Ishikawa (cell line): ENCODE measurements around the gene NUAK1.

ENCODE experiments used
- CEBPB ChIP-seq: IDR thresholded peaks from 2 replicates; pipeline ENCODE4 v1.6.1; 2012
- CREB1 ChIP-seq: IDR thresholded peaks from 2 replicates; pipeline ENCODE4 v1.6.1; 2012; ENCODE audit warnings: low read depth
- EGR1 ChIP-seq: IDR thresholded peaks from 2 replicates; pipeline ENCODE4 v1.6.1; 2012
- EP300 ChIP-seq: IDR thresholded peaks from 2 replicates; pipeline ENCODE4 v1.6.1; 2012; ENCODE audit warnings: borderline replicate concordance
- FOXM1 ChIP-seq: IDR thresholded peaks from 2 replicates; pipeline ENCODE4 v1.6.1; 2012; ENCODE audit warnings: low read depth, borderline replicate concordance
- NFIC ChIP-seq: IDR thresholded peaks from 2 replicates; pipeline ENCODE4 v1.6.1; 2012
- RAD21 ChIP-seq: IDR thresholded peaks from 2 replicates; pipeline ENCODE4 v1.6.1; 2012; ENCODE audit warnings: low read depth
- REST ChIP-seq: IDR thresholded peaks from 2 replicates; pipeline ENCODE4 v1.6.1; 2012; ENCODE audit warnings: low read depth, mild to moderate bottlenecking
- TAF1 ChIP-seq: IDR thresholded peaks from 2 replicates; pipeline ENCODE4 v1.6.1; 2012; ENCODE audit warnings: low read depth, mild to moderate bottlenecking
- TCF12 ChIP-seq: IDR thresholded peaks from 2 replicates; pipeline ENCODE4 v1.6.1; 2012; ENCODE audit warnings: low read depth
- TEAD4 ChIP-seq: IDR thresholded peaks from 2 replicates; pipeline ENCODE4 v1.6.1; 2012
- USF1 ChIP-seq: IDR thresholded peaks from 2 replicates; pipeline ENCODE4 v1.6.1; 2012
- YY1 ChIP-seq: IDR thresholded peaks from 2 replicates; pipeline ENCODE4 v1.6.1; 2012; ENCODE audit warnings: low read depth
- ZBTB7A ChIP-seq: IDR thresholded peaks from 2 replicates; pipeline ENCODE4 v1.6.1; 2012; ENCODE audit warnings: low read depth
- TF ChIP-seq, protein P1 (sequence below): IDR thresholded peaks from 2 replicates; pipeline ENCODE4 v1.6.1; 2012

Gene NUAK1

GRCh38 chr12:106138633-106139421 is at the start of gene NUAK1:
NUAK1 (minus strand) TSS chr12:106138954; CDS start chr12:106138653, 301 bp downstream.
- TF ChIP-seq CREB1 (no peak), EGR1 (no peak; the same call in none of the 2 replicates), REST (no peak), EP300 (no peak; the same call in 1 of the 2 replicates), NFIC (no peak), TAF1 (peak; percentile 14; the same call in 1 of the 2 replicates), CEBPB (no peak), TCF12 (no peak; the same call in 1 of the 2 replicates), ZBTB7A (peak; percentile 92), USF1 (no peak), FOXM1 (no peak), YY1 (0 out of 2 replicates have a peak, but pooled peaks have one; percentile 23), RAD21 (no peak), TEAD4 (0 out of 2 replicates have a peak, but pooled peaks have one; percentile 9)
- TF ChIP-seq, protein P1, sequence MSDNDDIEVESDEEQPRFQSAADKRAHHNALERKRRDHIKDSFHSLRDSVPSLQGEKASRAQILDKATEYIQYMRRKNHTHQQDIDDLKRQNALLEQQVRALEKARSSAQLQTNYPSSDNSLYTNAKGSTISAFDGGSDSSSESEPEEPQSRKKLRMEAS = peak; percentile 32; the same call in 1 of the 2 replicates

- no peak for TF ChIP-seq TCF12
- TF ChIP-seq TAF1 = no peak
- no peak for TF ChIP-seq TEAD4
- TF ChIP-seq, protein P1 = no peak
- no peak for TF ChIP-seq YY1
- TF ChIP-seq EGR1 = no peak
- no peak for TF ChIP-seq NFIC
- no peak for TF ChIP-seq ZBTB7A
- no peak for TF ChIP-seq CREB1
- TF ChIP-seq CEBPB = no peak
- TF ChIP-seq FOXM1 = no peak
- no peak for TF ChIP-seq EP300
- no peak for TF ChIP-seq USF1
- no peak for TF ChIP-seq REST
- TF ChIP-seq RAD21 = no peak
These were observed 49.5 kb upstream of the NUAK1 start for GRCh38 chr12:106188256-106188655.

GRCh38 chr12:106187842-106188241 is 49.1 kb upstream of the NUAK1 start:
- TF ChIP-seq RAD21 (no peak), EP300 (no peak)

- TF ChIP-seq NFIC = no peak
- TF ChIP-seq CEBPB = no peak
- TF ChIP-seq EGR1 = no peak
- TF ChIP-seq USF1 = no peak
- no peak for TF ChIP-seq TEAD4
- TF ChIP-seq REST = no peak
- no peak for TF ChIP-seq FOXM1
- TF ChIP-seq TAF1 = no peak
- TF ChIP-seq RAD21 = no peak
These were observed 48.5 kb upstream of the NUAK1 start for GRCh38 chr12:106187155-106187789.
